GM11168 (cell line): ENCODE data around the gene ZNF546.
"Not testable (repeated sequence)": the region's sequence is repeated elsewhere in the genome, so short reads cannot be mapped to it uniquely, and the experiment has no call there.

ENCODE experiments used
- in situ Hi-C: fragments of 300-500 bp; cut with MboI; formaldehyde crosslinking; loops from one replicate; pipeline ENCODE4 v1.12.0; 2022; ENCODE audit warnings: low sequenced_read_pairs; ENCODE audit not compliant: unreplicated experiment

ZNF546 gene

DNA sequence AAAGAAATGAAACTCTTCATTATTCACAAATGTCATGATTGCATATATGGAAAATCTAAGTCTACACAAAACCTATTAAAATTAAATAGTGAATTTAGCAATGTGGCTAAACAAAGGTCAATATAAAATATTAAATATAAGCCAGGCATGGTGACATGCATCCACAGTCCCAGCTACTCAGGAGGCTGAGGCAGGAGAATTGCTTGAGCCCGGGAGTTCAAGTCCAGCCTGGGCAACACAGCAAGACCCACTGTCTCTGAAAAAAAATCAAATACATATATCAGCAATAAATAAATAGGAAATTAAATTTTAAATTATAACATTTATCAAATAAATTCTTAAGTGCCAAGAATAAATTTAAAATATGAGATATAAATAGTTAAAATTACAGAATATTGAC, 14.0 kb upstream of the ZNF546 start:
- in situ Hi-C loops: no loop called here

DNA sequence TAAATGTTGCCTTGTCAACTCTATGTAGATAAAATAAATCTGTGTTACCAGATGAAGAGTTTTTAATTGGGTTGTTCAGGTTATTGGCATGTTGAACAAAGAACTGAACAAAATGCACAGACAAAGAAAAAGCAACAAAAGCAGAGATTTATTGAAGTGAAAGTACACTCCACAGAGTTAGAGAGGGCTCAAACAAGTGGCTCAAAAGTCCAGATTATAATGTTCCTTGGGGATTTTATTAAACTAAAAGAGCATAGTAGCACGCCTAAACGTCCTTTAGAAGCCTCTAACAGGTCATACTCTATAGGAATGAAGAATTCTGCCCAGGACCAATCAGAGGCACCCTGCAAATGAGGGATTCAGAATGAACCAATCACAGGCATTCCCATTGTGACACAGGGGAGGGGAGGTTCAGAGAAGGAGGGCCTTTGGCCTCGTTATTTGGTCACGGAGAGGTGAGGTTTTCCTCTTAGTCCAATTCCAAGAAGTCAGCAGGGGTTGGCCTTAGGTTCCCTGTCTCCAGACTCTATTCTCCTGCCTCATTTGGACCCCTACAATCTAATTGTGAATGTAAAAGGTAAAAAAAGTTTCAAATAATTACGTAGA, 13.1 kb upstream of the ZNF546 start:
- in situ Hi-C loops: no loop called here

DNA sequence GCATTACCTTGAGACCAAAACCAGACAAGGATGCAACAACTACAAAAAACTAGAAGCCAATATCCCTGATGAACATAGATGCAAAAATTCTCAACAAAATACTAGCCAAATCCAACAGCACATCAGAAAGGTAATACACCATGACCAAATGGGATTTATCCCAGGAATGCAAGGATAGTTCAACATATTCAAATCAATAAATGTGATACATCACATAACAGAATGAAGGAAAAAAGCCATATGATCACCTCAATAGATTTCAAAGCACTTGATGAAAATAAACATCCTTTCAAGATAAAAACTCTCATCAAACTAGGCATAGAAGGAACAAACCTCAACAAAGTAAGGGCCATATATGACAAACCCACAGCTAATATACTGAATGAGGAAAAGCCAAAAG, 10.2 kb upstream of the ZNF546 start:
- in situ Hi-C loops: no loop called here

DNA sequence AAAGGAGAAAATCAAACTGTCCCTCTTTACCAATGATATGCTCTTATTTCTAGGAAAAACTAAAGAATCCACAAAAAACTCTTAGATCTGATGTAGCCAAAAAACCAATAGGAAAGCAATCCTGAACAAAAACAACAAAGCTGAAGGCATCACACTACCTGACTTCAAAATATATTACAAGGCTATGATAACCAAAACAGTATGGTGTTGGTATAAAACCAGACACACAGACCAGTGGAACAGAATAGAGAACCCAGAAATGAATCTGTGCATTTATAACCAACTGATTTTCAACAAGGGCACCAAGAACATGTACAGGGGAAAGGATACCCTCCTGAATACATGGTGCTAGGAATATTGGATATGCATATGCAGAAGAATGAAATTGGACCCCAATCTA, 9.7 kb upstream of the ZNF546 start:
- in situ Hi-C loops: no loop called here

DNA sequence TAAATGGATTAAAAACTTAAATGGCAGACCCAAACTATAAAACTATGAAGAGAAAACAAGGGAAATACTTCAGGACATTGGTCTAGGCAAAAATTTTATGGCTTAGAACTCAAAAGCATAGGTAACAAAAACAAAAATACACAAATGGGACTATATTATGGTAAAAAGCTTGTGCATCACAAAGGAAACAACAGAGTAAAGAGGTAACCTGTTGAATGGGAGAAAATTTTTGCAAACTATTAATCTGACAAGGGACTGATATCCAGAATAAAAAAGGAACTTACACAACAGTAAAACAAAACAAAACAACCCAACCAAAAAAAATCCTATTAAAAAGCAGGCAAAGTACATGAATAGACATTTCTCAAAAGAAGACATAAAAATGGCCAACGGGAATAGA, 9.3 kb upstream of the ZNF546 start:
- in situ Hi-C loops: no loop called here

DNA sequence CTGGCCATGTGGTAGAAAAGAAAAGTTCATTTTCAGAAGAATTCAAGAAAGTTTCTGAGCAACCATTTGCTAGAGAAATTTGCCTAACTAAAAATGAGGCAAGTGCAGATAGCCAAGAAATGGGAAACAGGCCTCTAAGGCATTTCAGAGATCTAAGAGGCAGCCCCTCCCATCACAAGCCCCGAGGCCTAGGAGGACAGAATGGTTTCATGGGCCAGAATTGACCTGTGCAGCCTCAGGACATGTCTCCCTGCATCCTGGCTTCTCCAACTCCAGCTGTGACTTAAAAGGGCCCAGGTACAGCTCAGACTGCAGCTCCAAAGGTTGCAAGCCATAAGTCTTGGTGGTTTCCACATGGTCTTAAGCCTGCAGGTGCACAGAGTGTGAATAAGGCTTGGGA, 3.3 kb upstream of the ZNF546 start:
- in situ Hi-C loops: no loop called here

DNA sequence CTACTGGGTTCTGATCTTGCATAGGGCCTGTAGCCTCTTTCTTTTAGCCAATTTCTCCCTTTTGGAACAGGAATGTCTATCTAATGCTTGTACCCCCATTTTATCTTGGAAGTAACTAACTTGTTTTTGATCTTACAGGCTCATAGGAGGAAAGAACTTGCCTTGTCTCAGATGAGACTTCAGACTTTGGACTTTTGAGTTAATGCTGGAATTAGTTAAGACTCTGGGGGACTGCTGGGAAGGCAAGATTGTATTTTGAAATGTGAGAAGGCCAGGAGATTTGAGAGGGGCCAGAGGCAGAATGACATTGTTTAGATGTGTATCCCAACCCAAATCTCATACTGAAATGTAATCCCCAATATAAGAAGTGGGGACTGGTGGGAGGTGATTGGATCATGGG, 2.5 kb upstream of the ZNF546 start:
- in situ Hi-C loops: no loop called here

DNA sequence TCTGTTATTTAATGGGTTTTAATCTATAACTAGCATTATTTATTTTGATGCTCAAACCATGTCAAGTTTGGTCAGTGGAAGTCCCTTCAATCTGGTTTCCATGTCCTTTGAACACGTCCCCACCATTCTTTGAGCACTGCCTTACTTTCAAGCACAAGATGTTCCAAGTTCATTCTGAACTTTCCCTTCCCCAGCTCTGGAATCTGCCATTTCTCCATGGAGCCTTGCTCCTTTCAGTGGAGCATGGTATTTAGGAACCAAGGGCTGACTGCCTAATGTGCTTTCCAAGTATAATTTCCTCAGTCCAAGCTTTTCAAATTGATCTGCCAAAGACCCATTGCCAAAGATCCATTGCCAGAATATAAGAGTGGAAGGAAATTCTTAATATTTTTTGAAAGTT, 1.1 kb upstream of the ZNF546 start:
- in situ Hi-C loops: no loop called here

DNA sequence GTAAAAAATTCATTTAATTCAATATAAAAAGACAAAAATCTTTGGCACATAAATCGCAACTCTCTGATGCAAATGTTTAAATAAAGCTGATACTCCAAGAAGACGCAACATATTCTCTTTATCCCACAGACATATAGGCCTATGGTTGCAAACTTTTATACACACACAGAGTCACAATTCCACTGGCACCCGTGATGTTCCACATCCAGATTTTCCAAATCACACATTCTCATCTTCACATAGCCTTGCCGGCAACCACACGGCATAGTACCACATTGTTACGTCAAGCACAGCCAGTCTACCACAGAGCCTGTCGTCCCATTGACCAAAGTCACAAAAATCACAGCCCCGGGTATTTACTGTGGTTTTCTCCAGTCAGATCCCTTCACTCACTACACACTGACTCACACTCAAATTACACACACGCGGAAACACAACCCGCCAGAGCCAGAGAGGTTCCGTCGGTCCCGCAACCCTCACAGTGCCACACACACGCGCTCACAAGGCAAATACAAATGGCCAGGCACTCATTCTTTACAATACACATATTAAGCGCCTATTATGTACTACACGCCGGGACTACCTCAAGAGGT, 546 bp upstream of the ZNF546 start:
- in situ Hi-C loops: no loop called here

DNA sequence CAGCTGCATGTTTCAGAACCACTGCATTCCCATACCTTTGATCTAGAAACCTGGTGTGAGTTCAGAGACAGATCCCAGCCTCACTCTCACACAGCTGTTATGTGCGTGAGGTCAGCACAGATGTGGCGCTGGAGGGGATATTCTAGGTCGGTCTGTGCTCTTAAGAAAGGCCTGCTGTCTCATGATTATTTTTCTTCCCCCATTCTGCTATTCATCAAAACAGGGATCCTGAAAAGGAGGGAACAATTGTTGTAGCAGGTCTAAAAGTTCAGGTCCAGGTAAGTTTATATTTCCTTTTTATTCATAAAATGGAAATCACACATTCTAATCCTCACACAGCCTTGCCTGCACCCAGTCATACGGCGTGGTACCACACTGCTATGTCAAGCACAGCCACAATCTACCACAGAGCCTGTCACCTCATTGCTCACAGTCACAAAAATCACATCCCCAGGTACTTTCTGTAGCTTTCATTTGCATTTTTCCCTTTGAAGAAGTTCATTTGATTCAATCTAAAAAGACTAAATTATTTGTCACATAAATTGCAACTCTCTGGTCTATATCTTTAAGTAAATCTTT, 867 bp downstream of the ZNF546 start:
- in situ Hi-C loops: no loop called here

DNA sequence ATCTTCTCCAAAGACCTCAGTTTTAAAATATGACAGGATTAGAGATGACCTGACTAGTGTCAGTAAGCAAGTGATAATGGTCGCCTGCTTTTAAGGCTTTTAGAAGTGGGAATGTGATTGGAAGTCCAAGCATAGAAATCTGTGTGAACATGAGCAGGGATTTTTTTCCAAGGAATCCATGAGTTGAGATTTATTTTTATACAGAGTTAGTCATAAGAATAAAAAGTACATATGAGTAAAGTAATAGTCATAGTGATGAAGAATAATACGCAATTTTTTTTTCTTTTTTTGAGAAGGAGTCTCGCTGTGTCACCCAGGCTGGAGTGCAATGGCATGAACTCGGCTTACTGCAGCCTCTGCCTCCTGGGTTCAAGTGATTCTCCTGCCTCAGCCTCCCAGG, 1.6 kb downstream of the ZNF546 start:
- in situ Hi-C loops: no loop called here

DNA sequence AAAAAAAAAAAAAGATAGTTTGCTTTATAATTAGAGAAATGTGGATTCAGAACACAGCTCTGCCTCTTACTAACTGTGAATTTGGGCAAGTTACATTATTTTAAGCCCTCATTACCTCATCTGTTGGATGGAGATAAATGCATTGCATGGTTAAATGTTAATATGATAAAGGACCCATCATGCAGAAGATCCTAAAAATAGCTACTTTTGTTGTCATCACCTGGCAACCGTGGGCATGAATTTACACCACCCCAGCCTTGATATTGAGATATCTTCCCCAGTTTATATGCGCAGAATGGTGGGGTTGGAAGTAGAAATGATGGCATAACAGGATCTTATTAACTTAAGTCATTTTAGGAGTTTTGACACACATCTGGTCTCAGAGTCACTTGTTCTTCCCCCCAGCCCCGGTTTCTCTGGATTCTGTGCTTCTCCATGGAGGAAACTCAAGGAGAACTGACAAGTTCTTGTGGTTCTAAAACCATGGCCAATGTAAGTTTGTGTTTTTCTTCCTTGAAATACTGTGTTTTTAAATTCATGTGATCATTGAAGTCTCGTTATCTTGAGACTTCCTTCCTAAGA, 8.9 kb downstream of the ZNF546 start:
- in situ Hi-C loops: no loop called here

DNA sequence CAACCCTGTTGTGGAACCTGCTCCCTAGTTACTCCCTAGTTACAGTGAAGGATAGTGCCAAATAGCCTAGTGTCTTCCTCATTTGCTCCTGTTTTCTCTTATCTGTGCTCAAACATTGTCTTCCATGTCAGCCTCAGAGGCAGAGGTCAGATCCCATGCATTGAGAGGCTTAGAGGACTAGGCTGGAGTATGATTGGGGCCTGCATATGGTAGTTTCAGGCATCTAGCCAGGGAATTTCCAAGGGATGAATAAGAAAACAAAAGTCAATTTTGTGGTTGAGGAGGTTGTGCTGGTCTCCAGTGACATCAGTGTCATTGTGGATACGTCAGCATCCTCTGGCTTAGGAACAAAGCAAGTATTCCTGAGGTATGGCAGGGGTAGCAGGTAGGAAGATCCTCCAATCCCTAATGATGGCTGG, 9.4 kb downstream of the ZNF546 start:
- in situ Hi-C loops: no loop called here

DNA sequence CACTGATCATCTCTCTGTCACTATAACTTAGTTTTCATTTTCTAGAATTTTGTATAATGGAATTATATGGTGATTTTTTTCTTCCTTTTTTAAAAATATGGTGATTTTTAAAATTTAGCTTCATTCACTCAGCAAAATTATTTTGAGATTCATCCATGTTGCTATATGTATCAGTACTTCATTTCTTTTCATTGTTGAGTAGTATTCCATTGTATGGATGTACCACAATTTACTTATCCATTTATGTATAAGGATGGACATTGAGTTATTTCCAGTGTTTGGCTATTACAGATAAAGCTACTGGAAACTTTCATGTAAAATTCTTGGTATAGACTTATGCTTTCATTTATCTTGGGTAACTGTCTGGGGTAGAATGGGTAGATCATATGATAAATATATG, 12.8 kb downstream of the ZNF546 start:
- in situ Hi-C loops: no loop called here

DNA sequence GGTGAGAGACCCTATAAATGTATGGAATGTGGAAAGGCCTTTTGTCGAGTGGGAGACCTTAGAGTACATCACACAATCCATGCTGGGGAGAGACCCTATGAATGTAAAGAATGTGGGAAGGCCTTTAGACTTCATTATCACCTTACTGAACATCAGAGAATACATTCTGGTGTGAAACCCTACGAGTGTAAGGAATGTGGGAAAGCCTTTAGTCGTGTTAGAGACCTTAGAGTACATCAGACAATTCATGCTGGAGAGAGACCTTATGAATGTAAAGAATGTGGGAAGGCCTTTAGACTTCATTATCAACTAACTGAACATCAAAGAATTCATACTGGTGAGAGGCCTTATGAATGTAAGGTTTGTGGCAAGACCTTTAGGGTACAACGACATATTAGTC, 17.1 kb downstream of the ZNF546 start:
- in situ Hi-C loops: no loop called here

DNA sequence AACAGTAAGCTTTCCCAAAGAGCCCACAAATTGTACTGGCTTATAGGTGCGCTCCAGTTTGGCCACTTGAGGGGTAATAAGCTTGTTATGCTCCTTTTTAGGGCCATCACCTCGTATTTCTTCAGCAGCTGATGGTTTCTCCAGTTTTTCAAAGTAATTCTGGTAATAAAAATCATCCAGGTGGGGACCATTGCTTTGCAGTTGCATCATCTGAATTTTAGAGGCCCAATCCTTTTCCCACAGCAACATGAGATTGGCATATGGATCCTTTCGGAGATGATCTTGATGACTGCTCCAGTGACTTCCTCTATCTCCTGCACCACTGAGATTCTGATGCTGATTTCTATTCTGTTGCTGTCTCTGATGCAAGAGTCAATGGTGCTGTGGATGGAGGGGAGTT, 27.1 kb downstream of the ZNF546 start:
- in situ Hi-C loops: no loop called here

DNA sequence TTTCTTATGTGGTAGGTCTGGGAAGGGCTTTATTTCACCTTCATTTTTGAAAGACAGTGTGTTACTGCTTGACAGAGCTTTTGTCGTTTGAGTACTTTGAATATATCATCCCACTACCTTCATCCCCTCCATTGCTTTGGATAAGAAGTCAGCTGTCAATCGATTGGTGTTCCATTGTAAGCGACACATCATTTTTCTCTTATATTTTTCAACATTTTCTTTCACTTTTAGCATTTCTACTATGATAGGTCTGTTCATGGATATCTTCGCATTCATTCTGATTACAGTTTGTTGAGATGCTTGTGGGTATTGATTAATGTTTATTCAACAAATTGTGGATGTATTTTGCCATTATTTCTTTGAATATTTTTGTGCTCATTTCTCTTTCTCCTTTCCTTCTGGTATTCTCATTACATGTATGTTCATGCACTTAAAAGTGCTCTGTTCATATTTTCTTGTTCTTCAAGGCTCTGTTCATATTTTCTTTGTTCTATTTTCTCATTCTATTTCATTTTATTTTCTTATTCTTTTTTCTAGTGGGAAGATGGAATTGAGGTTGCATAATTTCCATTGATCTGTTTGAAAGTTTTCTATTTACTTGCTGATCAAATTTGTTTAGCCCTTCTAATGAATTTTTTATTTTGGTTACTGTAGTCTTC, 29.2 kb downstream of the ZNF546 start:
- in situ Hi-C loops: no loop called here

DNA sequence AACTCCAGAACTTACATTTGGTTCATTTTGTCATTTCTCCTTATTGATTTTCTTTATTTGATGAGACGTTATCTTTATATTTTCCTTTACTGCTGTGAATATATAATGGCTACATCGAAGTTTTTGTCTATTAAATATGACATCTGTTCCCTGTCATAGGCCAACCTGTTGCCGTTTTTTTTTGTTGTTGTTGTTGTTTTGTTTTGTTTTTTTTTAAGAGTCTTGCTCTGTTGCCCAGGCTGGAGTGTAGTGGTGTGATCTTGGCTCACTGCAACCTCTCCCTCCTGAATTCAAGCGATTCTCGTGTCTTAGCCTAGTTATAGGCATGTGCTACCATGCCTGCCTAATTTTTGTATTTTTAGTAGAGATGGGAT, 29.7 kb downstream of the ZNF546 start:
- in situ Hi-C loops: no loop called here

DNA sequence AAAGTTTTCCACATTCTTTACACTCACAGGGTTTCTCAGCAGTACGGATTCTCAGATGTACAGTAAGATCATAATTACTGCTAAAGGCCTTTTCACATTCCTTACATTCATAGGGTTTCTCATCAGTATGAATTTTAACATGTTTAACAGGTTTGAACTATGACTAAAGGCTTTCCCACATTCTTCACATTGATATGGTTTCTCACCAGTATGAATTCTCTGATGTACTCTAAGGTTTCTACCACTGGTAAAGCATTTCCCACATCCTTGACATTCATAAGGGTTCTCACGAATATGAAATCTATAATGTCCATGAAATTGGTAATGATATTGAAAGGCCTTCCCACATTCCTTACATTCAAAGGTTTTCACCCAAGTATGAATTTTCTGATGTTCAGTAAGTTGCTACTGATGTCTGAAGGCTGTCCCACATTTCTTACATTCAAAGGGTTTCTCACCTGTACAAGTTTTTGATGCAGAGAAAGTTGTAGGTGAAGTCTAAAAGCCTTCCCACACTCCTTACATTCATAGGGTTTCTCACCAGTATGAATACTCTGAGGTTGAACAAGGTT, 37.2 kb downstream of the ZNF546 start:
- in situ Hi-C loops: no loop called here

DNA sequence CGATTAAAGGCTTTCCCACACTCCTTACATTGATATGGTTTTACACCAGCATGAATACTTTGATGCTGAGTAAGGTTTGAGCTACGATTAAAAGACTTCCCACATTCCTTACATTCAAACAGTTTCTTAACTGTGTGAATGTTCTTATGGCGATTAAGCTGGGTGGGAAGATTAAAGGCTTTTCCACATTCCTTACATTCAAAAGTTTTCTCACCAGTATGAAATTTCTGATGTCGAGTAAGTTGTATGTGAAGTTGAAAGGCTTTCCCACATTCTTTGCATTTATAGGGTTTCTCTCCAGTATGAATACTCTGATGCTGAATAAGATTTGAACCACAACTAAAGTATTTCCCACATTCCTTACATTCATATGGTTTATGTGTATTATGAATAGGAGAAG, 39.1 kb downstream of the ZNF546 start:
- in situ Hi-C loops: no loop called here

DNA sequence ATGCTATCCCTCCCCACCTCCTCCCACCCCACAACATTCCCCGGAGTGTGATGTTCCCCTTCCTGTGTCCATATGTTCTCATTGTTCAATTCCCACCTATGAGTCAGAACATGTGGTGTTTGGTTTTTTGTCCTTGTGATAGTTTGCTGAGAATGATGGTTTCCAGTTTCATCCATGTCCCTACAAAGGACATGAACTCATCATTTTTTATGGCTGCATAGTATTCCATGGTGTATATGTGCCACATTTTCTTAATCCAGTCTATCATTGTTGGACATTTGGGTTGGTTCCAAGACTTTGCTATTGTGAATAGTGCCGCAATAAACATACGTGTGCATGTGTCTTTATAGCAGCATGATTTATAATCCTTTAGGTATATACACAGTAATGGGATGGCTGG, 41.2 kb downstream of the ZNF546 start:
- in situ Hi-C loops: not testable (repeated sequence)
